ENCODE data around the gene NFATC2.

Gene NFATC2

GRCh38 chr20:51429144-51429482 lies 113.4 kb downstream of the NFATC2 start:
- Histone ChIP-seq H3K79me2 (ENCODE audit: low read length) (peaks cover 17% of the 10 kb centered on the region), H3K4me3 (ENCODE audit: low read length) (no peak overlapping the region), H3K4me2 (ENCODE audit: low read length) (no peak overlapping the region), H4K20me1 (ENCODE audit: insufficient read depth, low read length) (peaks cover 26% of the 10 kb centered on the region), H3K9ac (ENCODE audit: low read length) (no peak overlapping the region), H3K4me1 (ENCODE audit: low read length) (peaks cover 41% of the 10 kb centered on the region), H3K27me3 (ENCODE audit: low read depth, low read length) (no peaks in the 10 kb centered on the region), H3K9me3 (ENCODE audit: insufficient read depth, low read length) (no peaks in the 10 kb centered on the region), H2AFZ (ENCODE audit: low read depth, low read length) (no peak overlapping the region), H3K27ac (ENCODE audit: low read length) (no peak overlapping the region), H3K36me3 (replicated peaks; ENCODE audit: low read depth, low read length) (peaks cover 79% of the 10 kb centered on the region)
- TF ChIP-seq EZH2phosphoT487 (IDR thresholded peaks at IDR 0.05; ENCODE audit: low read depth): no peak
- TF ChIP-seq CTCF (IDR thresholded peaks at IDR 0.05; ENCODE audit: low read depth, low read length): no peak

- no peak overlapping the region for H3K27ac ChIP-seq (ENCODE audit: low read length)
These were observed 113.9 kb downstream of the NFATC2 start for GRCh38 chr20:51428401-51429143.

GRCh38 chr20:51427651-51428291 lies 114.7 kb downstream of the NFATC2 start:
- Histone ChIP-seq H3K4me1 (ENCODE audit: low read length) (peaks cover 54% of the 10 kb centered on the region), H3K79me2 (ENCODE audit: low read length) (peaks cover 17% of the 10 kb centered on the region), H2AFZ (ENCODE audit: low read depth, low read length) (no peak overlapping the region), H3K27me3 (ENCODE audit: low read depth, low read length) (no peaks in the 10 kb centered on the region), H4K20me1 (ENCODE audit: insufficient read depth, low read length) (peaks cover 28% of the 10 kb centered on the region), H3K9ac (ENCODE audit: low read length) (no peak overlapping the region), H3K4me2 (ENCODE audit: low read length) (no peak overlapping the region), H3K4me3 (ENCODE audit: low read length) (no peak overlapping the region), H3K9me3 (ENCODE audit: insufficient read depth, low read length) (no peaks in the 10 kb centered on the region), H3K36me3 (replicated peaks; ENCODE audit: low read depth, low read length) (peaks cover 65% of the 10 kb centered on the region), H3K27ac (ENCODE audit: low read length) (no peak overlapping the region)
- TF ChIP-seq CTCF (IDR thresholded peaks at IDR 0.05; ENCODE audit: low read depth, low read length): no peak

More at GRCh38 chr20:51428401-51429143, 113.9 kb downstream of the NFATC2 start:
- Histone ChIP-seq H4K20me1 (ENCODE audit: insufficient read depth, low read length) (peaks cover 32% of the 10 kb centered on the region), H3K9ac (ENCODE audit: low read length) (no peak overlapping the region), H3K4me1 (ENCODE audit: low read length) (peaks cover 46% of the 10 kb centered on the region), H3K79me2 (ENCODE audit: low read length) (peaks cover 17% of the 10 kb centered on the region), H3K36me3 (replicated peaks; ENCODE audit: low read depth, low read length) (peaks cover 74% of the 10 kb centered on the region), H3K4me2 (ENCODE audit: low read length) (no peak overlapping the region), H3K27me3 (ENCODE audit: low read depth, low read length) (no peaks in the 10 kb centered on the region), H3K9me3 (ENCODE audit: insufficient read depth, low read length) (no peaks in the 10 kb centered on the region), H3K4me3 (ENCODE audit: low read length) (no peak overlapping the region), H2AFZ (ENCODE audit: low read depth, low read length) (no peak overlapping the region)
- TF ChIP-seq EZH2phosphoT487 (IDR thresholded peaks at IDR 0.05; ENCODE audit: low read depth): no peak
- no peak for TF ChIP-seq CTCF (IDR thresholded peaks at IDR 0.05; ENCODE audit: low read depth, low read length)

GRCh38 chr20:51426718-51427650 lies 115.5 kb downstream of the NFATC2 start:
- TF ChIP-seq CTCF (IDR thresholded peaks at IDR 0.05; ENCODE audit: low read depth, low read length) (no peak), EZH2phosphoT487 (IDR thresholded peaks at IDR 0.05; ENCODE audit: low read depth) (no peak)
- no peak overlapping the region for H3K9ac ChIP-seq (ENCODE audit: low read length)
- H3K27ac ChIP-seq (ENCODE audit: low read length): no peak overlapping the region
- no peak overlapping the region for H3K4me2 ChIP-seq (ENCODE audit: low read length)
- peaks cover 28% of the 10 kb centered on the region for H4K20me1 ChIP-seq (ENCODE audit: insufficient read depth, low read length)
- H3K4me1 ChIP-seq (ENCODE audit: low read length): peaks cover 62% of the 10 kb centered on the region
- peaks cover 61% of the 10 kb centered on the region for H3K36me3 ChIP-seq (replicated peaks; ENCODE audit: low read depth, low read length)
- no peak overlapping the region for H2AFZ ChIP-seq (ENCODE audit: low read depth, low read length)
- H3K79me2 ChIP-seq (ENCODE audit: low read length): peaks cover 21% of the 10 kb centered on the region
- H3K9me3 ChIP-seq (ENCODE audit: insufficient read depth, low read length): no peaks in the 10 kb centered on the region
- no peaks in the 10 kb centered on the region for H3K27me3 ChIP-seq (ENCODE audit: low read depth, low read length)
- no peak overlapping the region for H3K4me3 ChIP-seq (ENCODE audit: low read length)

All from OCI-LY3 (cell line).